Raji (cell line): ENCODE data around the gene OR1E2.

Experiments used
- POLR2A ChIP-seq: IDR thresholded peaks from 2 replicates; pipeline ENCODE4 v1.6.1; 2011; ENCODE audit warnings: low read depth, low read length, control low read depth; ENCODE audit not compliant: insufficient read depth

The OR1E2 gene

GRCh38 chr17:3401786-3402185 is 31.9 kb downstream of the OR1E2 start:
- TF ChIP-seq POLR2A = no peak

GRCh38 chr17:3400055-3400454 is 33.6 kb downstream of the OR1E2 start:
- TF ChIP-seq POLR2A = no peak

GRCh38 chr17:3398310-3398709 is 35.3 kb downstream of the OR1E2 start, which contains the start of gene OR1E1:
Gene OR1E1, minus strand, starts transcription at chr17:3398410. Its CDS starts 0 bp downstream, at chr17:3398410.
- no peak for TF ChIP-seq POLR2A

GRCh38 chr17:3389791-3390190 is 43.9 kb downstream of the OR1E2 start:
- TF ChIP-seq POLR2A = no peak

- no peak for TF ChIP-seq POLR2A
Measured at GRCh38 chr17:3385869-3386816, 47.5 kb downstream of the OR1E2 start, which contains the start of gene OR3A2. Gene OR3A2, minus strand, starts transcription at chr17:3386308.
